Right lung (tissue), 5 donors: ENCODE results near the gene STAT3. TPM values are rescaled to one million over a fixed set of nuclear protein-coding genes. Genes with fewer than 3 reads are reported as not detected.
"Not testable (repeated sequence)": the region's sequence is repeated elsewhere in the genome, so short reads cannot be mapped to it uniquely, and the experiment has no call there.

ENCODE experiments used
- DNase-seq, 2 donors: peaks; one replicate each; pipeline ENCODE4 v3.0.0-alpha.2; 2013
- polyA plus RNA-seq, 5 donors: library from polyadenylated mRNA; unstranded; fragments of 120-200 nt; gene quantifications; one replicate each; pipeline versions ENCODE4 v1.2.1 to v1.2.3, GENCODE V29; 2013; ENCODE audit warnings: inconsistent platforms in 1 of 5, low replicate concordance in 1 of 5; ENCODE audit not compliant: insufficient read length in 5 of 5, insufficient read depth in 1 of 5

STAT3 gene
- polyA plus RNA-seq, 5 donors: 66.7 to 81.4 (median 74.4) TPM

- DNase-seq: no peak
Measured at GRCh38 chr17:42387661-42388380, 421 bp downstream of the STAT3 start.

- DNase-seq: peak; percentile 76 to 82
Measured at GRCh38 chr17:42386777-42387657, 1.2 kb downstream of the STAT3 start.

DNA sequence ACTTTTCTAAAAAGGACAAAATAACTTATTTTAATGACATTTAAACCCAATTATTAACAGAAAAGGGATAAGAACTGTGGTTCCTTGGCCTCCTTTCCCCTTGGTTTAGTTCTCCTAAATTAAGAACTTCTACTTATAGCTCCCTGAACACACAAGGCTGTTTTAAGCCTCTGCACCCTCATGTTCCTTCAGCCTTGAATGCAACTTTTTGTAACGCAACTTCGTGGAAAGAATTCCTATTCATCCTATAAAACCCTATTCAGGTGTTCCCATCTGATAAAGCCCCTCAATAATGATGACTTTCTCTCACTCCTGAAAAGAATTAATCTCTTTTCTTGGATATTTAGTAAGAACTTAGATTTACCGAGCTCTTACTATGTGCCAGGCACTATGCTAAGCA is 6.3 kb downstream of the STAT3 start:
- DNase-seq: no peak

DNA sequence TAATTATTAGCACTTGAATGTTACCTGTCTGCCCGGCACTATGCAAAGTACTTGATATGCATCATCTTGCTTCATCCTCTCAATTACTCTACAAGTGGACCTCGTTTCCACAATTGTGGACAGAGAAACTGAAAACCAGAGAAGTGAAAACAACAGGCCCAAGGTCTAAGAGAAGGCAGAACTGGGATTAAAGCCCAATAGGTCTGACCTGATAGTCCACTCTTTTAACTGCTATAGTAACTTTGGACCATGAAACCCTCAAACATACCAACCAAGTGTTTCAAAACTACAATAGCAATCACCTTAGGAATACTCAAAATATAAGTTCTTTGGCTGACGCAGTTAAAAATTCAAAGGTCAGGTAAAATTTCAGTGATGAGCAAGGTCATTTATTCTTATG is 7.3 kb downstream of the STAT3 start:
- no peak for DNase-seq

DNA sequence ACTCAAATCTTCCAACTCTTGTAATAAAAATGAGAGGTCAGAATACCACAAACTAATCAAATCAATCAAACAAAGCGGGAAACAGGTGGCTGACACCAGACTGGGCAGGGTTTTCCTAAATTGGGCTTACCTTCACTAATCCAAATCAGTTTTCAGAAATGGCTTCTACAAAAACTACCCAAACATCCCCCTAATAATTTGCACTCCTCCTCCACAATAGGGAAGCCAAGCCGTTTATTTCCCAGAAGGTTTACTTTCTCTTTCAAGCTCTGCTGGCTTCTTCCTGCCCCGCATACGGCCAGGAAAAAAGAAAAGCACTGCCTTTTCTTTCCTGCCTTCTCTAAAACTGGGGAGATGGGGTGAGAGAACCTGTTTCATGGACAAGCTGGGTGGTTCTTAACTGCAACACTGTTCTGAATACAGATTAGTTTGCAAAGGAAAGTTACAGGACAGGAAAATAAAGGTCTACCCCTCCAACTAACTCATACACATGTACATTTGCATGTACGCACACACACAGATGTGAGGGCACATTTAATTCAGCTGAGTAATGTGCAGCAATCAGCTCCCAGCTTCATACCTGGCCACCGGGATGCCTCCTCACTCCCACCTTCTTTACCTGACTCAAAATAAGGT is 9.2 kb downstream of the STAT3 start:
- DNase-seq: peak in 1 of 2 donors; percentile 31

- DNase-seq: no peak
Measured at GRCh38 chr17:42378359-42378958, 9.8 kb downstream of the STAT3 start.

DNA sequence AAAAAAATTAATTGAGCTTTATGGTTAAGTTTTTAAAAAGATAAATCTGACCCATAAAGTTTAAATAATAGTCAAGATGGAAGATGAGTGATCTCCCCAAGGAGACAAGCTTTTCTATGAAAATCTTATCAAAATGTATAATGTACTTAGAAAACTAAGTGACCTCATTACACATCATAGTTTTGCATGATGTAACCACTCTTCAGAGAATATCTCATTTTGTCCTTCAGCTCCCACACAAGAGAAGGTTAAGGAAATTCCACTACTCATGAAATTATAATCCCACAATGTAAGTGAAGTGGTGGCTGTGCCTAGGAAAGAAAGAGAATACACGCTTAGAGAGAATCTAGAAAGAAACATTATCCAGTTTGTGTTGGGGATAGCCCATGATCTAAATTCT is 14.3 kb downstream of the STAT3 start:
- no peak for DNase-seq

- DNase-seq: no peak
Measured at GRCh38 chr17:42372142-42372541, 16.1 kb downstream of the STAT3 start.

DNA sequence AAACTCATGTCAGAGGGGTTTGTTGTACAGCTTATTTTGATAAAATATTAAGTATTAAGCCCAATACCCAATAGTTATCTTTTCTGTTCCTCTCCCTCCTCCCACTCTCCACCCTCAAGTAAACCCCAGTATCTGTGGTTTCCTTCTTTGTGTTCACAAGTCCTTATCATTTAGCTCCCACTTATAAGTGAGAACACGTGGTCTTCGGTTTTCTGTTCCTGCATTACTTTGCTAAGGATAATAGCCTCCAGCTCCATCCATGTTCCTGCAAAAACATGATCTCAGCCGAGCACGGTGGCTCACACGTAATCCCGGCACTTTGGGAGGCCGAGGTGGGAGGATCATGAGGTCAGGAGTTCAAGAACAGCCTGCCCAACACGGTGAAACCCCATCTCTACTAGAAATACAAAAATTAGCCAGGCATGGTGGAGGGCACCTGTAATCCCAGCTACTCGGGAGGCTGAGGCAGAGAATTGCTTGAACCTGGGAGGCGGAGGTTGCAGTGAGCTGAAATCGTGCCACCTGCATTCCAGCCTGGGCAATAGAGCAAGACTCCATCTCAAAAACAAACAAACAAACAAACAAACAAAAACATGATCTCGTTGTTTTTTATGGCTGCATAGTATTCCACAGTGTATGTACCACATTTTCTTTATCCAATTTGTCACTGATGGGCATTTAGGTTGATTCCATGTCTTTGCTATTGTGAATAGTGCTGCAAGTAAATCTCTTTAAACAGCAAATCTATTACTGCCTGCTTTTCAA is 19.3 kb downstream of the STAT3 start:
- DNase-seq: not testable (repeated sequence)

GRCh38 chr17:42368310-42368709 is 19.9 kb downstream of the STAT3 start:
- not testable (repeated sequence) for DNase-seq

GRCh38 chr17:42366176-42367023 is 21.8 kb downstream of the STAT3 start:
- not testable (repeated sequence) for DNase-seq

- DNase-seq: no peak
Measured at GRCh38 chr17:42365136-42365535, 23.1 kb downstream of the STAT3 start.

GRCh38 chr17:42363767-42364585 is 24.3 kb downstream of the STAT3 start:
- no peak for DNase-seq

GRCh38 chr17:42363231-42363630 is 25.0 kb downstream of the STAT3 start:
- no peak for DNase-seq

- no peak for DNase-seq
Measured at GRCh38 chr17:42362245-42362961, 25.8 kb downstream of the STAT3 start.

GRCh38 chr17:42361781-42362186 is 26.5 kb downstream of the STAT3 start:
- DNase-seq: no peak

DNA sequence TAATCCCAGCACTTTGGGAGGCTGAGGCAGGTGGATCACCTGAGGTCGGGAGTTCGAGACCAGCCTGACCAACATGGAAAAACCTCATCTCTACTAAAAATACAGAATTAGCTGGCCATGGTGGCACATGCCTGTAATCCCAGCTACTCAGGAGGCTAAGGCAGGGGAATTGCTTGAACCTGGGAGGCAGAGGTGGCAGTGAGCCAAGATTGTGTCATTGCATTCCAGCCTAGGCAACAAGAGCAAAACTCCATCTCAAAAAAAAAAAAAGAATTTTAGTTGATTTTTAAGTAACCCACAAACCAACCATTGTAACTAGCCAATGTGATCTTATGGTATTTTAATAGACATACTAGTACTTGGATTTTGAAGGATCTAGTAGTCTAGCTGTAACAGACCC is 27.9 kb downstream of the STAT3 start:
- not testable (repeated sequence) for DNase-seq

DNA sequence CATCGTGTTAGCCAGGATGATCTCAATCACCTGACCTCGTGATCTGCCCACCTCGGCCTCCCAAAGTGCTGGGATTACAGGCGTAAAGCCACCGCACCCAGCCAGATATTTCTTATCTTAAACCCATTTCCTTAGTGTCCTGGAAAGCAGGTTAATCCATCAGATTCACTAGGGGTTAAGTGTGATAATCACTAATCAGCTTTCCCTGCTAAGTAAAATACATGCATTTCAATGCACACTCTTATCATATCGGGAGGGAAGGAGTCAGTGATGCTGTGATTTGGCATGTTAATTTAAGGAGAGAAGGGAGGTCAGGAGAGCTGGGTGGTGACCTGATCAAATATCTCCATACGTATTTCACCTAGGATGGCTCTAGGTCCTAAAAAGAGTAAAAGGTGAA is 29.1 kb downstream of the STAT3 start:
- DNase-seq: no peak

GRCh38 chr17:42358434-42358833 is 29.8 kb downstream of the STAT3 start:
- no peak for DNase-seq
